Measurements from ENCODE around the gene SLC35E4. TPM values are rescaled to one million over a fixed set of nuclear protein-coding genes. Genes with fewer than 3 reads are reported as not detected.
A peak's percentile ranks its signal among the peaks of the same experiment; 100 is the strongest.

The SLC35E4 gene
- total and polyA plus RNA-seq, 2 donors from 2014 or later, result 1.8 to 3.2 TPM

DNA sequence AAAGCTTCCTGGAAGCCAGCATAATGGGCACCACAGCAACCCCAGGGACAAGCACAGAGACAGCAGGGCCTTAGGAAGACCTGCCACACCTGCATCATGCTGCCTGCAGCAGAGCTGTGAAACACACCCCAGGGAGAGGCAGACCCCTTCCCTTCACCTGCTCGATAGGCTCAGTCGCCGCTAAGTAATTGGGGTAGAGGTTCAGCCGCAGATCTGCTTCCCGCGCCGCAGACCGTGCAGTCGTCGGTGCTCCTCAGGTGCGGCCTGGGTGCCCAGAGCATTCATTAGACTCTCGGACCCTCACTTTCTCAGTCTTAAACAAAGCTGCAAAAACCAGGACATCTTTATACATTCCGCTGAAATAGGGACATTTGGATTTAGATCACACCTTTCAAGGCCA lies 29.2 kb downstream of the SLC35E4 start:
- no peak for DNase-seq
- H3K27ac ChIP-seq (ENCODE audit: low read depth in 2 of 2, low read length in 2 of 2), result no peak overlapping the region

DNA sequence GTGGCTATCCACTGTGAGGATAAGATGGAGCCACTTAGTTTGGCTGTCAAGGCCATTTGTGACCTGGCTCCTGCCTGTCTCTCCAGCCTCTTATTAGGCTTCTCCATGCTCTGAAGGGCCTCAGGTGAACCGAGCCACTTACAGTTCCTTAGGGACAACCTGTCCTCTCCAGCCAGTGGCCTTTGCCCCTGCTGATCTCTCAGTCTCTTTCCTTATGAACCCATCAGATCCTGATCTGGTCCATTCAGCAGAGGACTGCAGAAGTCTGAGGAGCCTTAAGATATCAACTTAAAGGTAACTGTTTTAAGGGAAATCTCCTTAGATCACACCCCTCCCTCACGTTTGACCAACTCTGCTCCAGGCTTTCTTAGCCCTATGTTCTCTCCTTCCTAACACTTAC lies 29.7 kb downstream of the SLC35E4 start:
- no peak for DNase-seq
- Histone ChIP-seq H3K36me3 (ENCODE audit: control insufficient read depth in 2 of 3, insufficient read depth in 3 of 3, low read length in 3 of 3) (peaks cover 0 to 12% (median 0%) of the 10 kb centered on the region in 3 donors), H3K27me3 (ENCODE audit: control insufficient read depth, insufficient read depth, low read length) (no peaks in the 10 kb centered on the region), H3K9me3 (ENCODE audit: control insufficient read depth in 2 of 3, insufficient read depth in 1 of 3, low read length in 3 of 3) (no peaks in the 10 kb centered on the region), H3K9ac (ENCODE audit: low read length in 3 of 3) (no peak overlapping the region), H3K4me1 (ENCODE audit: control insufficient read depth in 2 of 3, insufficient read depth in 2 of 3, low read depth in 1 of 3, low read length in 3 of 3) (peaks cover 0 to 7% (median 0%) of the 10 kb centered on the region in 3 donors), H3K4me3 (ENCODE audit: low read length in 3 of 3) (no peak overlapping the region), H3K27ac (ENCODE audit: low read depth in 2 of 2, low read length in 2 of 2) (no peak overlapping the region)
- TF ChIP-seq, protein P1, sequence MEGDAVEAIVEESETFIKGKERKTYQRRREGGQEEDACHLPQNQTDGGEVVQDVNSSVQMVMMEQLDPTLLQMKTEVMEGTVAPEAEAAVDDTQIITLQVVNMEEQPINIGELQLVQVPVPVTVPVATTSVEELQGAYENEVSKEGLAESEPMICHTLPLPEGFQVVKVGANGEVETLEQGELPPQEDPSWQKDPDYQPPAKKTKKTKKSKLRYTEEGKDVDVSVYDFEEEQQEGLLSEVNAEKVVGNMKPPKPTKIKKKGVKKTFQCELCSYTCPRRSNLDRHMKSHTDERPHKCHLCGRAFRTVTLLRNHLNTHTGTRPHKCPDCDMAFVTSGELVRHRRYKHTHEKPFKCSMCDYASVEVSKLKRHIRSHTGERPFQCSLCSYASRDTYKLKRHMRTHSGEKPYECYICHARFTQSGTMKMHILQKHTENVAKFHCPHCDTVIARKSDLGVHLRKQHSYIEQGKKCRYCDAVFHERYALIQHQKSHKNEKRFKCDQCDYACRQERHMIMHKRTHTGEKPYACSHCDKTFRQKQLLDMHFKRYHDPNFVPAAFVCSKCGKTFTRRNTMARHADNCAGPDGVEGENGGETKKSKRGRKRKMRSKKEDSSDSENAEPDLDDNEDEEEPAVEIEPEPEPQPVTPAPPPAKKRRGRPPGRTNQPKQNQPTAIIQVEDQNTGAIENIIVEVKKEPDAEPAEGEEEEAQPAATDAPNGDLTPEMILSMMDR (IDR thresholded peaks at IDR 0.05; ENCODE audit: borderline replicate concordance, extremely low read depth, insufficient read depth), result no peak
- intact Hi-C loops (cut with DNase I), result no loop called here
- FAIRE-seq, result no peak

More for the DNA sequence above, 29.2 kb downstream of the SLC35E4 start:
- Histone ChIP-seq H3K4me3 (ENCODE audit: low read length in 3 of 3) (no peak overlapping the region), H3K36me3 (ENCODE audit: control insufficient read depth in 2 of 3, insufficient read depth in 3 of 3, low read length in 3 of 3) (peaks cover 0 to 12% (median 0%) of the 10 kb centered on the region in 3 donors), H3K9ac (ENCODE audit: low read length in 3 of 3) (no peak overlapping the region), H3K9me3 (ENCODE audit: control insufficient read depth in 2 of 3, insufficient read depth in 1 of 3, low read length in 3 of 3) (no peaks in the 10 kb centered on the region), H3K27me3 (ENCODE audit: control insufficient read depth, insufficient read depth, low read length) (no peaks in the 10 kb centered on the region), H3K4me1 (ENCODE audit: control insufficient read depth in 2 of 3, insufficient read depth in 2 of 3, low read depth in 1 of 3, low read length in 3 of 3) (peaks cover 0 to 7% (median 0%) of the 10 kb centered on the region in 3 donors)
- intact Hi-C loops (cut with DNase I), result no loop called here
- no peak for FAIRE-seq
- TF ChIP-seq, protein P1 (IDR thresholded peaks at IDR 0.05; ENCODE audit: borderline replicate concordance, extremely low read depth, insufficient read depth), result no peak

DNA sequence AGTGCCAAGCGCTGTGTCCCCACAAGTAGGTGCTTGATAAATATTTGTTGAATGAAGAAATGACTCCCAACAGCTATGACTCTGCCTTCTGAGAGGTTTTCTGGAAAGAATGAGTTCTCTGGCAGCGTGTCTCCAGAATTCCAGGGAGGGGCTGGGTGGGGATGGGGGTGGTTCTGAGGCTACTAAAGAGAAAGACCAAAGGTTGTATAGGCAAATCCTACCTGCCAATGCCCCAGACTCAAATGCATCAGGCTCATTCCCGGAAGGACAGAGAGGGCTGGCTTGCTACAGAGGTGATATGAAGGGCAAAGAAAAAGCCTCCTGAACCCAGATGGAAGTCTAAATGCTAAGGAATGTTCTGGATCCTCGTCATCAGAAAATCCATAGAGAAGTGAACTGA lies 30.2 kb downstream of the SLC35E4 start:
- Histone ChIP-seq H3K27me3 (ENCODE audit: control insufficient read depth, insufficient read depth, low read length) (no peaks in the 10 kb centered on the region), H3K36me3 (ENCODE audit: control insufficient read depth in 2 of 3, insufficient read depth in 3 of 3, low read length in 3 of 3) (peaks cover 0 to 12% (median 0%) of the 10 kb centered on the region in 3 donors), H3K9ac (ENCODE audit: low read length in 3 of 3) (no peak overlapping the region), H3K4me1 (ENCODE audit: control insufficient read depth in 2 of 3, insufficient read depth in 2 of 3, low read depth in 1 of 3, low read length in 3 of 3) (peaks cover 0 to 7% (median 0%) of the 10 kb centered on the region in 3 donors), H3K9me3 (ENCODE audit: control insufficient read depth in 2 of 3, insufficient read depth in 1 of 3, low read length in 3 of 3) (no peaks in the 10 kb centered on the region), H3K27ac (ENCODE audit: low read depth in 2 of 2, low read length in 2 of 2) (no peak overlapping the region), H3K4me3 (ENCODE audit: low read length in 3 of 3) (no peak overlapping the region)
- intact Hi-C loops (cut with DNase I), result no loop called here
- TF ChIP-seq, protein P1 (IDR thresholded peaks at IDR 0.05; ENCODE audit: borderline replicate concordance, extremely low read depth, insufficient read depth), result no peak
- DNase-seq, result no peak
- no peak for FAIRE-seq

DNA sequence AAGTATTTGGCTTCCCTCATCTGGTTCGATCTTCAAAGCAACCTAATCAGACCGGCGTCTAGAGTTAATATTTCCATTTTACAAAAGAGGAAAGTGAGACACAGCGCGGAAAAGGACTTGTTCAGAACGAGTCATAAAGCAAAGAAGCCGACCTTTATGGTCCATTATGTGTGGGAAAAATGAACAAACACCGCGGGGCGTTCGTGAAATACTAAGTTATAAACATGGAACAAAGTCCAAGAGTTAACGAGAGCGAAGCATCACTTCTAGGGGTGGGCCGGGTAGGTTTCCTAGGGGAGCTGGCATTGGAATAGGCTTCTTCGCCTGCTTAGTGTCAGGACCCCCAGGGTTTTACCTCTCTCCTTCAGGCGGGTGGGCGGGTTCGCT lies 31.5 kb downstream of the SLC35E4 start:
- H3K27me3 ChIP-seq (ENCODE audit: control insufficient read depth, insufficient read depth, low read length), result no peaks in the 10 kb centered on the region
- FAIRE-seq (no peak), DNase-seq (peak in 1 of 5 donors; percentile 2)
- peak overlapping the region; percentile 75 to 86 (median 81) for H3K4me3 ChIP-seq (ENCODE audit: low read length in 3 of 3)
- H3K4me1 ChIP-seq (ENCODE audit: control insufficient read depth in 2 of 3, insufficient read depth in 2 of 3, low read depth in 1 of 3, low read length in 3 of 3), result peaks cover 0 to 7% (median 0%) of the 10 kb centered on the region in 3 donors
- intact Hi-C loops (cut with DNase I), result no loop called here
- TF ChIP-seq, protein P1 (IDR thresholded peaks at IDR 0.05; ENCODE audit: borderline replicate concordance, extremely low read depth, insufficient read depth), result no peak
- H3K9me3 ChIP-seq (ENCODE audit: control insufficient read depth in 2 of 3, insufficient read depth in 1 of 3, low read length in 3 of 3), result no peaks in the 10 kb centered on the region
- H3K36me3 ChIP-seq (ENCODE audit: control insufficient read depth in 2 of 3, insufficient read depth in 3 of 3, low read length in 3 of 3), result peaks cover 0 to 12% (median 0%) of the 10 kb centered on the region in 3 donors
- peak overlapping the region; percentile 67 to 80 (median 74) for H3K9ac ChIP-seq (ENCODE audit: low read length in 3 of 3)
- H3K27ac ChIP-seq (ENCODE audit: low read depth in 2 of 2, low read length in 2 of 2), result no peak overlapping the region
